SK-N-MC (cell line): ENCODE results near the gene ARNT2.

Source experiments
- FOXP2 ChIP-seq: optimal IDR thresholded peaks from 2 replicates; pipeline ENCODE3; 2011; ENCODE audit warnings: mild to moderate bottlenecking, moderate library complexity; ENCODE audit not compliant: insufficient read depth; ENCODE audit errors: extremely low read length, control extremely low read depth
- POLR2AphosphoS5 ChIP-seq: IDR thresholded peaks from 2 replicates; pipeline ENCODE4 v1.6.1; 2012; ENCODE audit warnings: mild to moderate bottlenecking, low read depth, low read length, borderline replicate concordance

DNA sequence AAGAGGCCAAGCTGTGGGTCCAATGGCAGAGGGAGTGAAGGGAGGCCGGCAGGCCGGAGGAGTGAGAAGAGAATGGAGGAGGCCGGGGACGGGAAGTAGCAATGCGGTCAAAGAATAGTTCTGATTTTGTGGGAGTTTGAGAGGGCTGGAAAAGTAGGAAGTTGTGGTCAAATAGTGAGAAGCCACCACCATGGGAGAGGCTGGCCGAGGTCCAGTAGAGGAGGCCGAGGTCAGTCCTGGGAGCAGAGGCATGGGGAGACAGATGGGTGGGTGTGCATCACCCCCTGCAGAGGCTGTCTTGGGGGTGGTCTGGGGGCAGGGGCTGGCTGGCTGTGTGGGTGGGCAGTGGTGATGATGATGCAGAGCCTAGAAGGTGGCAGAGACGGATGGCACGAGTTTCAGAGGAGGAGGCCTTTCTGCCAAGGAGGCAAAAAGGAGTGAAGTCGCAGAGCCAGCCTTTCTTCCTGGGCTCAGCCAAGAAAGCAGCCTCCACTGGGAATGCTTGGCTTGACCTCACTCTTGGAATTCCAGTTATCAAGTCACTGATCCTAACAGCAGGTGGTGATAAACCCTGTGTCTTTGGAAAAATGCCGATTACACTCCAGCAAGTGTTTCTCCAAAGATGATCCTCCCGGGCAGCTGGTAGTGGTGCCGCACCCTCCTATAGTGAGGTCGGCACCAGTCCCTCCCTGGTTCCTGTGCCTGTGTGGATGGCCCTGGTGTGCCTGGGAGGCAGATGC is 57.3 kb downstream of the ARNT2 start:
- TF ChIP-seq POLR2AphosphoS5 (no peak), FOXP2 (no peak)
